ENCODE measurements around the gene UCK1. TPM values are rescaled to one million over a fixed set of nuclear protein-coding genes. Genes with fewer than 3 reads are reported as not detected.

Gene UCK1
- total RNA-seq, 4 donors from 2014 or later: 17.3 to 39.1 (median 24.8) TPM

DNA sequence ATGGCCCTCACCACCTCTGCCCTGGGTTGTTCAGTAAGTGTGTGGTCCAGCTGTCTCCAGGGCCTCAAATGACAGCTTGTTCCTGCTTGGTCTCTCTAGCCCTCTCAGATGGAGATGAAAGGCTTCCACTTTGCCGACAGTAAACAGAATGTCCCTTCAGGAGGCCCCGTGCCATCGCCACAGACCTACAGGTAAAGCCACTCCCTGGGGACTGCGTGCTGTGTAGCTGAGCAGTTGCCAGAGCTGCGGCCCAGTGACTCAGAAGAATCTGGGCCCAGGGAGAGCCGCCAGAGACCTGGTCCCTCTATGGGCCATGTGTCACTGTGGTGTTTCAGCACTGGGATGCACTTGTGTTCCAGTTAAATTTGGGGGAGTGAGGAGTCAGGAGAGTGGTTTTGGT, 39.0 kb downstream of the UCK1 start:
- no peaks in the 10 kb centered on the region for H3K4me1 ChIP-seq
- H3K4me3 ChIP-seq: no peak overlapping the region
- intact Hi-C loops (cut with DNase I): no loop called here
- DNase-seq: no peak
- 83% methylated on average over 1 of the region's 6 CpGs; no CpG with 5 or more reads in 1 of the 2 donors for WGBS, 2 donors
- H3K27me3 ChIP-seq: no peaks in the 10 kb centered on the region
- H3K9me3 ChIP-seq: no peaks in the 10 kb centered on the region
- TF ChIP-seq CTCF (IDR thresholded peaks at IDR 0.05) (no peak), POLR2A (IDR thresholded peaks at IDR 0.05) (no peak)
- H3K36me3 ChIP-seq: peaks cover 84 to 100% (median 91%) of the 10 kb centered on the region in 3 donors
- H3K27ac ChIP-seq: no peak overlapping the region

- no peak overlapping the region for H3K27ac ChIP-seq
- H3K36me3 ChIP-seq: peaks cover 79 to 100% (median 91%) of the 10 kb centered on the region in 3 donors
- H3K27me3 ChIP-seq: no peaks in the 10 kb centered on the region
These were observed 39.9 kb downstream of the UCK1 start for GRCh38 chr9:131491001-131491710.

GRCh38 chr9:131490514-131490913, 40.5 kb downstream of the UCK1 start:
- no peak for DNase-seq
- no peak for TF ChIP-seq POLR2A (IDR thresholded peaks at IDR 0.05)
- Histone ChIP-seq H3K4me1 (no peaks in the 10 kb centered on the region), H3K27ac (no peak overlapping the region), H3K4me3 (no peak overlapping the region), H3K36me3 (peaks cover 79 to 100% (median 91%) of the 10 kb centered on the region in 3 donors), H3K9me3 (no peaks in the 10 kb centered on the region), H3K27me3 (no peaks in the 10 kb centered on the region)
- intact Hi-C loops (cut with DNase I): no loop called here
- WGBS, 2 donors: 65 to 73% methylated on average over 8 of the region's 8 CpGs

More at GRCh38 chr9:131491001-131491710, 39.9 kb downstream of the UCK1 start:
- DNase-seq: no peak
- Histone ChIP-seq H3K9me3 (no peaks in the 10 kb centered on the region), H3K4me1 (no peaks in the 10 kb centered on the region), H3K4me3 (no peak overlapping the region)
- WGBS, 2 donors: 86 to 95% methylated on average over 8 to 16 of the region's 20 CpGs
- intact Hi-C loops (cut with DNase I): no loop called here
- TF ChIP-seq POLR2A (IDR thresholded peaks at IDR 0.05): no peak
- TF ChIP-seq CTCF (IDR thresholded peaks at IDR 0.05): no peak

GRCh38 chr9:131487621-131488031, 43.4 kb downstream of the UCK1 start:
- H3K36me3 ChIP-seq: peaks cover 81 to 100% (median 90%) of the 10 kb centered on the region in 3 donors
- TF ChIP-seq POLR2A (IDR thresholded peaks at IDR 0.05): no peak
- no peak for TF ChIP-seq CTCF (IDR thresholded peaks at IDR 0.05)
- 74 to 84% methylated on average over 9 to 10 of the region's 14 CpGs for WGBS, 2 donors
- H3K4me1 ChIP-seq: peaks cover 0 to 23% (median 12%) of the 10 kb centered on the region in 3 donors
- intact Hi-C loops (cut with DNase I): loop anchor here (10.0 kb wide), 1 partner anchor 113 kb away; no protein-coding TSS in a partner anchor
- DNase-seq: no peak
- peak overlapping the region in 1 of 4 donors; percentile 12 for H3K27ac ChIP-seq
- no peaks in the 10 kb centered on the region for H3K27me3 ChIP-seq
- no peaks in the 10 kb centered on the region for H3K9me3 ChIP-seq
- no peak overlapping the region for H3K4me3 ChIP-seq

- no peak for DNase-seq
- intact Hi-C loops (cut with DNase I): loop anchor here (10.0 kb wide), 1 partner anchor 112 kb away; no protein-coding TSS in a partner anchor
- no peaks in the 10 kb centered on the region for H3K9me3 ChIP-seq
- TF ChIP-seq POLR2A (IDR thresholded peaks at IDR 0.05) (no peak), CTCF (IDR thresholded peaks at IDR 0.05) (no peak)
- H3K36me3 ChIP-seq: peaks cover 82 to 100% (median 90%) of the 10 kb centered on the region in 3 donors
- no peak overlapping the region for H3K4me3 ChIP-seq
- H3K27ac ChIP-seq: peak overlapping the region in 1 of 4 donors; percentile 12
- 74% methylated on average over 9 of the region's 9 CpGs; no CpG with 5 or more reads in 1 of the 2 donors for WGBS, 2 donors
- no peaks in the 10 kb centered on the region for H3K27me3 ChIP-seq
- peaks cover 0 to 29% (median 12%) of the 10 kb centered on the region in 3 donors for H3K4me1 ChIP-seq
These were observed 44.1 kb downstream of the UCK1 start for GRCh38 chr9:131487001-131487400.

Measured in esophagus squamous epithelium (tissue), 5 donors.